Iris pigment epithelial cell (primary cell): ENCODE results near the gene COA5.
A peak's percentile ranks its signal among the peaks of the same experiment; 100 is the strongest.

ENCODE experiments used
- DNase-seq: peaks from one replicate; pipeline ENCODE4 v3.0.0-alpha.2; 2011; ENCODE audit warnings: low read depth

COA5 gene

DNA sequence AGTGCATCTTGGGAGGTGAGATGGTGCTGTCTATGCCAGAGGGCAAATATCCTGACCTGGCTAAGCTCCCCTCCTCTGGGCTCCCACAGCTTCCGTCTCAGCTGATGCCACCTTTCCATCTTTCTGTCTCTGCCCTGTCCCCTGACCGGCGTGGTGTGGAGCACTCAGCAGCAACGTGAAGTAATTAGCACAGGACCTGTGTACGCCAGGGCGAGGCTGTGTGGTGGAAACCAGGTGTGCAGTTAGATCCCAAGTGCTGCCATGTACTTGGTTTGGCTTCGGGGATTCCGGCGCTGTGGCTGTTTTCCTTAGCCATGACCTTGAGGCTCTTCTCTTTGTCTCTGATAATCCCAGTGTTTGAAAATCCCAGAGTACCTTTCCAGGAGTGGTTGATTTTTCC, 36.5 kb downstream of the COA5 start:
- DNase-seq, result no peak

DNA sequence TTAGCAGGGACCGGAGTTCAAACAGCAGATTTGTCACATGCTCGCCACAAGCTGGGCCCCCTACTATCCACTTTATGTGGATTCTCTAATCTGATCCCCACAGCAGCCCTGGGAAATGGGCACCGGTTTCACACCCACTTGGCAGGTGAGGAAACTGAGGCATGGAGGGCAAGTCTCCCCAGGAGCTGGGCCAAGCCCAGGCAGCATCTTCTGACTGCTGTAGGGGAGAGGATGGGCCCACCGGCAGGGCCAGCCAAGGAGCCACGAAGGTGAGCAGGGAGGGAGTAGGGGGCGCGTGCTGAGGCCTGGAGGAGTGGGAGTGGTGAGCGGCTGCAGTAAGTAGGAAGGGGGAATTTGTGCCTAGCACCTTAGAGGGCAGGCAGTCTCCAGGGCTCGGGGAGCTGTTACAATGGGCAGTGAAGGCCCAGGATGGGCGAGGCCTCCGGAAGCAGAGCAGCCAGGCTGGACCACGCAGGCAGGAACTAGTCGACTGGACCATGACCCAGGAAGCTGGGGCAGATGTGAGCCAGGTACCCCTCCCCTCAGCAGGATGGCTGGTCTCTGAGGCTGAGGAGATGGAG, 37.1 kb downstream of the COA5 start:
- no peak for DNase-seq

DNA sequence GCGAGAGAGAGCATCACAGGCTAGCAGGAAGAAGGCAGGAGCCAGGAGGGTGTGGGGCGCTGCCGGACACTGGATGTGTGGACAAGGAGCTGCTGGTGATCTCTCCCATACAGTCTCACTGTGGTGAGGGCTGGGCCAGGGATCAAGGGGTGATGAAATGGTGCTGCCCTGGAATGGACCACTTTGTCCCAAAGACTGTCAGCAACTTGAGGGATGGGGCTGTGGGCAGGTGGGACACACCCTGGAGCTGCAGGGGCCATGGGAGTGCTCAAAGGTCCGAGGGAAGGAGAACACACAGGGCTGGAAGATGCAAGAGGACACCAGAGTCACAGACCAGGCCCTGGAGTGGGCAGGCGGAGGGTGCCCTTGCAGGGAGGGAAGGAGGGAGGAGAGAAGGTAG, 38.0 kb downstream of the COA5 start:
- no peak for DNase-seq

GRCh38 chr2:98569915-98570314, 38.4 kb downstream of the COA5 start:
- DNase-seq, result no peak

DNA sequence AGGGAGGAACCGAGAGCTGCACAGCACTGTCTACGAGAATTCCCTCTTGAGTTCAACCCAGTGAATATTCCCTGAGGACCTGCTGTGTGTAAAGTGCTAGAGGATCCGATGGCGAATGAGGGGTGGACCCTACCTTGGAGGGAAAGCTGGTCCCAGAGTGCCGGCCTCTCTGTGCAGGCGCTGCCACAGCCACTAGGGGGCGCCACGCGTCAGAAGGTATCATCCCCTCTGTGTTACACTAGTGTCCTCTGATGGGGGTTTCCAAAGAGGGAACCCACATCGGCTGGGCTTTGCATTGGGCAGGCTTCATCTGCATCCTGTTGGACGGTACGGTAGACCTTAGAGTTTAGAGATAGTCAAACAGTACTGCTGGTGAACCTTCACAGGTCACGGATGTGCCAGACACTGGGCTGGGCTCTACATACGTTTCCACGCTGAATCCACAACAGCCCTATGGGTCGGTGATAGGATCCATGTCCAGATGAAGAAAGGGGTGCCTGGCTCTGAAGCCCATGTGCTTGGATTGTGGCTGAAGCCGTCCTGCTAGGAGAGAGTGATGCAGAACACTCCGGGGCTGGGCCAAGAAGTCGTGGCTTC, 39.0 kb downstream of the COA5 start:
- DNase-seq, result no peak

DNA sequence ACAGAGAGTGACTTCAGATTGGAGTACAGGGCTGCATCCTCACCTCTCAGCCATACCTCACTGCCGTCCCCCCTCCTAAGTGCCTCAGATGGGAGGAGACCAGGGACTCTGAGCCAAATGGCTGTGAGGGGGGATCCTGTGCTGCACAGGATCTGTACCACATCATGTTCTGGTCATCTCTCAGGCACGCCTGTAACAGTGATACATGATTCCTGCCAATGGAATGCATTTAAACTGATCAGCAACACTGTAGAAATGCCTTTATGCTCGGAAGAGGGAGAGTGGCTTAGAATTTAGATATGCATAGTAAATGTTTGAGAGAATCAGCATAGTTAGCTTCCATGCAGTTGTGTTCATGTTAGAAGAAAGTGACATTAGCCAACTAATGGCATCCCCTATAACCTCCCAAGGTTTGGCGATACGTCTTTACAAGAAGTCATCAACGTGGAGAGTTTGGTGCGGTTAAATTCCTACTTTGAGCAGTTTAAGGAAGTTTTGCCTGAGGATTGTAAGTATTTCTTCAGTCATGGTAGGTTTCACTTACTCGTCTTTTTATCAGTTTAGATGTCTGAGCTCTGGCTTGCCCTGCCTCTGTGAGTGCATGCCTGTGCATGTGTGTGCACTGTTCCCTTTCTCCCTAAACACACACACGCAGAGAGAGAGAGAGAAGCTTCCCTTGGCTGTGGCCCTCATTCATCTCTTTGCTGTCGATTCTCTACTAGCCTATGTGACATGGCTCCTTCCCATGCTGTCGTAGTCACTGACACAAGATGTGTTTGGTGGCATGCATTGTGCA, 40.0 kb downstream of the COA5 start:
- peak; percentile 30 for DNase-seq

DNA sequence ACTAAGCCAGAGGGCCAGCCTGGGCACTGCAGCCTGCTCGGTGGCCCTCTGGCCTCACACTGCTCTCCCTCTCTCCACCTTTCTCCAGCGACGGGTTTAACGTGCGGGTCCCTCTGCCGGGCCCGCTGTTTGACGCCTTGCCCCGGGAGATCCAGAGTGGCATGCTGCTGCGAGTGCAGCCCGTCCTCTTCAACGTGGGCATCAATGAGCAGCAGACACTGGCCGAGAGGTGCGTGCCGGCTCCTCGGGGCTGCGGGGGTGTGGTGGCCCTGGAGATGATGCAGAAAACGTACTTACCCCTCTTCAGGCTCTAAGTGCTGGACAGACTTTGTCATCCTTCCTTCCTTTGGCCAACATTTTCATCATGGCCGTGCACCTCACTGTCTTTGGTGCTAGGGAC, 42.4 kb downstream of the COA5 start:
- no peak for DNase-seq

DNA sequence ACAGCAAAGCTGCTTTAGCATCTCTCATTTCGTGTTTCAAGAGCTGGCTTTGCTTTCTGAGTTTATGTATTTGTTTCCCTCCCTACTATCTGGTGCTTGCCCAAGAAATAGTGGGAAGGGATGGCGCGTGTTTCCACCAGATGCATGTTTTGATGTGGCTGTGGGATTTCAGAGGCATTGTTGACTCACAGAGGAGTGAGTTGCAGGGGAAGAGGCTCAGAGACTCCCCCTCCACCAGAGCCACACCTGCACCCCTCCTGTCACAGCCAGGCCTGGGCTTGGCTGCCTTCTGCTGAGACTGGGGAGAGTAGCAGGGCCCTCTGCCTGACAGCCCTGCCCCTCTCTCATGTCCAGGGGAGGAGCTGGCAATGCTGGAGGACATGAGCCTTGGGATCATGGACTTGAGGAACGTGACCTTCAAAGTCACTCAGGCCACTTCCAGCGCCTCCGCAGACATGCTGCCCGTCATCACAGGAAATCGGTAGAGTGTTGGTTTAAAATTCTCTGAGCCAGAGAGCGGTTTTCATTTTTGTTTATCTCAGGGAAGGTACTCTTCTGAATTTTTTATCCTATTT, 42.9 kb downstream of the COA5 start:
- DNase-seq, result no peak

- no peak for DNase-seq
Observed at GRCh38 chr2:98564541-98565132, 43.7 kb downstream of the COA5 start.

GRCh38 chr2:98563394-98563793, 44.9 kb downstream of the COA5 start:
- no peak for DNase-seq

- peak; percentile 9 for DNase-seq
Observed at GRCh38 chr2:98561902-98562695, 46.2 kb downstream of the COA5 start.

- no peak for DNase-seq
Observed at GRCh38 chr2:98561018-98561417, 47.3 kb downstream of the COA5 start.

GRCh38 chr2:98560256-98560771, 48.0 kb downstream of the COA5 start:
- DNase-seq, result peak; percentile 97

GRCh38 chr2:98559581-98559980, 48.7 kb downstream of the COA5 start:
- peak; percentile 29 for DNase-seq

GRCh38 chr2:98558852-98559530, 49.3 kb downstream of the COA5 start:
- DNase-seq, result no peak

GRCh38 chr2:98556344-98557033, 51.8 kb downstream of the COA5 start:
- no peak for DNase-seq

GRCh38 chr2:98555696-98556095, 52.6 kb downstream of the COA5 start:
- no peak for DNase-seq

- no peak for DNase-seq
Observed at GRCh38 chr2:98554116-98554861, 54.0 kb downstream of the COA5 start.

- DNase-seq, result peak; percentile 85
Observed at GRCh38 chr2:98552499-98553179, 55.7 kb downstream of the COA5 start.
